Caco-2 (cell line): ENCODE data around the gene DDO. TPM values are rescaled to one million over a fixed set of nuclear protein-coding genes. Genes with fewer than 3 reads are reported as not detected.
A peak's percentile ranks its signal among the peaks of the same experiment; 100 is the strongest.

Experiments
- BruUV-seq: library from RNA; stranded (reverse); fragments of 400-500 nt; replicated peaks from 2 replicates; lab custom pipeline; 2021; lab: Mats Ljungman, UMichigan
- CTCF ChIA-PET: fragments of 300-600 bp; sonication (Branson Sonifier 250); formaldehyde crosslinking; loops from one replicate; lab custom pipeline; 2022; ENCODE audit warnings: antibody characterized with exemption; lab: Charles Lee
- POLR2A ChIA-PET: fragments of 300-600 bp; sonication (Branson Sonifier 250); formaldehyde crosslinking; loops from one replicate; lab custom pipeline; 2022; ENCODE audit warnings: antibody characterized with exemption; lab: Charles Lee
- DNase-seq, 2 experiments: peaks; one replicate each; pipeline versions ENCODE4 v3.0.0 to v3.0.0-alpha.2; 2020 to 2022
- H3K27me3 ChIP-seq: replicated peaks from 2 replicates; pipeline ENCODE4 v1.6.0; 2011; ENCODE audit warnings: low read length; ENCODE audit not compliant: control insufficient read depth, insufficient read depth
- H3K36me3 ChIP-seq: 2 replicates; pipeline ENCODE4 v1.5.1; 2011; ENCODE audit warnings: low read length; ENCODE audit not compliant: control insufficient read depth, insufficient read depth
- H3K4me1 ChIP-seq: fragments of 250-450 bp; sonication (Bioruptor Pico); 2 replicates; pipeline ENCODE4 v1.5.1; 2020; ENCODE audit warnings: mild to moderate bottlenecking
- H3K4me3 ChIP-seq: 2 replicates; pipeline ENCODE4 v1.5.1; 2011; ENCODE audit warnings: low read depth, mild to moderate bottlenecking, control low read depth, low read length
- H3K9me3 ChIP-seq: fragments of 250-450 bp; sonication (Bioruptor Pico); 2 replicates; pipeline ENCODE4 v1.5.1; 2020; ENCODE audit warnings: mild to moderate bottlenecking, moderate library complexity
- H3K27ac Mint-ChIP-seq: one replicate; pipeline ENCODE4 v1.8.0; 2022; ENCODE audit warnings: mixed read lengths; ENCODE audit not compliant: unreplicated experiment
- H3K27me3 Mint-ChIP-seq: one replicate; pipeline ENCODE4 v1.8.0; 2022; ENCODE audit warnings: mixed read lengths; ENCODE audit not compliant: insufficient read depth, unreplicated experiment
- H3K36me3 Mint-ChIP-seq: one replicate; pipeline ENCODE4 v1.8.0; 2022; ENCODE audit warnings: mild to moderate bottlenecking, mixed read lengths; ENCODE audit not compliant: insufficient read depth, unreplicated experiment
- H3K4me1 Mint-ChIP-seq: one replicate; pipeline ENCODE4 v1.8.0; 2022; ENCODE audit warnings: low read depth, mixed read lengths; ENCODE audit not compliant: unreplicated experiment
- H3K4me3 Mint-ChIP-seq: one replicate; pipeline ENCODE4 v1.8.0; 2022; ENCODE audit warnings: mild to moderate bottlenecking, moderate library complexity, mixed read lengths; ENCODE audit not compliant: unreplicated experiment
- H3K9me3 Mint-ChIP-seq: one replicate; pipeline ENCODE4 v1.8.0; 2022; ENCODE audit warnings: mixed read lengths; ENCODE audit not compliant: unreplicated experiment
- intact Hi-C: fragments of 100-400 bp; cut with micrococcal nuclease; formaldehyde crosslinking; loops from one replicate; pipeline ENCODE4 v1.10.0; 2022; ENCODE audit not compliant: unreplicated experiment
- total RNA-seq: library from RNA; stranded (reverse); gene quantifications from 2 replicates; pipeline ENCODE4 v1.2.3, GENCODE V29; 2022
- TF ChIP-seq, protein P1 (sequence below), 2 experiments: fragments of 200-600 bp in 1 of 2; IDR thresholded peaks; 1 replicate in 1 of 2; 2 replicates in 1 of 2; pipeline versions ENCODE4 v1.5.1 to v1.8.0; 2011 to 2022; ENCODE audit warnings: antibody characterized with exemption in 1 of 2, control low read depth in 1 of 2, inconsistent platforms in 1 of 2, low read depth in 1 of 2, low read length in 1 of 2, mild to moderate bottlenecking in 1 of 2, moderate library complexity in 1 of 2; ENCODE audit not compliant: insufficient read depth in 1 of 2, severe bottlenecking in 1 of 2, unreplicated experiment in 1 of 2

The DDO gene
- total RNA-seq, 1 experiment from 2014 or later = not detected

DNA sequence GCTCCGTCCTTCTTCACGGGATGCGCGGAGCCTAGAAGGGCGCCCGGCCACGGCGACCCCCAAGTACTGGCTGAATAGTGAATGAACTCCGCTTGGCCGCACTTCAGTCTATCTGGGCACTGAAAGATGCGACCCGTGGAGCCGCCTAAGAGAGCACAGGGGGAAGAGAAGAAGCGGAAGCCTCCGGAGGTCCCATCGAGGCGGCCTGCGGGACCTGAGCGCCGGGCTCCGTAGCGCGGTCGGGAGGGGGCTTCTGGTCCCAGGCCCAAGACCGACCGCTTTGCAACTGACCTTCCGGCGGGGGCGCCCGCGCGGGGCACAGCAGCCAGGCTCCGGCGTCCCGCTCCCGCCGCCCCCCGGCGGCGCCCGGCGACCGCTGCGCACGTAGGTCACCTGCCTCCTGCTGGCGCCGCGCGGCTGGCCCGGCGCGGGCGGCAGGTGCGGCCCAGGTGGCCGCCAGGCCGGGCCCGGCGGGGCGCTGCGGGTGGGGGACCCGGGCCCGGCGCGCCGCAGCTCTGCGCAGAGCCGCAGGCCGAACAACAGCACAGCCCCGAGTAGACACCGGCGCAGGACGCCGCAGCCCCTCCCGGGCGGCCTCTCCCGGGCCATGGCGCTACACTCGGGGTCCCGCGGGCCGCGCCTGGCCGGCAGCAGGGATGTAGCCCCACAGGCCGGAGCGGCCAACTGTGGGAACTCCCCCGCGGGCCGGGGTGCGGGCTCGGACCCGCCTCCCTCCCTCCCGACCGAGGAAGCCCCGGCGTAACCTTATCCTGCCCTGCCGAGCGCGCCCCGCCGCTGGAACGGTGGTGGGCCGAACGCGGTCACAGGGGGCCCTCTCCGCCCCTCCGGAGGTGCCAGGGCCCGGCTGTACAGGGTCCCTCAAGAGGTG is 57.5 kb downstream of the DDO start, which contains the start of gene METTL24:
Gene METTL24, minus strand, starts transcription at position 686 of the 889 bp plus-strand sequence. Its CDS starts 77 bp downstream, at position 609.
- H3K4me3 ChIP-seq = peak within 1 kb of the TSS; percentile 34
- H3K9me3 Mint-ChIP-seq = peaks cover 27% of the 10 kb centered on the region
- no peaks in the 10 kb centered on the region for H3K36me3 Mint-ChIP-seq
- H3K9me3 ChIP-seq = no peaks in the 10 kb centered on the region; the same call in 1 of the 2 replicates
- H3K27me3 ChIP-seq = no peaks in the 10 kb centered on the region
- peak in 1 of 2 experiments; percentile 50 for DNase-seq
- no TSS peak for BruUV-seq
- H3K27ac Mint-ChIP-seq = no peak within 1 kb of the TSS
- H3K4me1 Mint-ChIP-seq = peaks cover 28% of the 10 kb centered on the region
- TF ChIP-seq, protein P1, sequence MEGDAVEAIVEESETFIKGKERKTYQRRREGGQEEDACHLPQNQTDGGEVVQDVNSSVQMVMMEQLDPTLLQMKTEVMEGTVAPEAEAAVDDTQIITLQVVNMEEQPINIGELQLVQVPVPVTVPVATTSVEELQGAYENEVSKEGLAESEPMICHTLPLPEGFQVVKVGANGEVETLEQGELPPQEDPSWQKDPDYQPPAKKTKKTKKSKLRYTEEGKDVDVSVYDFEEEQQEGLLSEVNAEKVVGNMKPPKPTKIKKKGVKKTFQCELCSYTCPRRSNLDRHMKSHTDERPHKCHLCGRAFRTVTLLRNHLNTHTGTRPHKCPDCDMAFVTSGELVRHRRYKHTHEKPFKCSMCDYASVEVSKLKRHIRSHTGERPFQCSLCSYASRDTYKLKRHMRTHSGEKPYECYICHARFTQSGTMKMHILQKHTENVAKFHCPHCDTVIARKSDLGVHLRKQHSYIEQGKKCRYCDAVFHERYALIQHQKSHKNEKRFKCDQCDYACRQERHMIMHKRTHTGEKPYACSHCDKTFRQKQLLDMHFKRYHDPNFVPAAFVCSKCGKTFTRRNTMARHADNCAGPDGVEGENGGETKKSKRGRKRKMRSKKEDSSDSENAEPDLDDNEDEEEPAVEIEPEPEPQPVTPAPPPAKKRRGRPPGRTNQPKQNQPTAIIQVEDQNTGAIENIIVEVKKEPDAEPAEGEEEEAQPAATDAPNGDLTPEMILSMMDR (IDR thresholded peaks at IDR 0.05; ENCODE audit: insufficient read depth in 1 of 2, low read depth in 1 of 2, low read length in 1 of 2, severe bottlenecking in 1 of 2, unreplicated experiment in 1 of 2) = no peak
- H3K4me3 Mint-ChIP-seq = peak within 1 kb of the TSS; percentile 71
- CTCF ChIA-PET = no interaction called here
- intact Hi-C loops = no loop called here
- H3K27me3 Mint-ChIP-seq = peaks cover 3% of the 10 kb centered on the region
- peaks cover 23% of the 10 kb centered on the region for H3K4me1 ChIP-seq
- no peaks in the 10 kb centered on the region for H3K36me3 ChIP-seq
- POLR2A ChIA-PET = no interaction called here

DNA sequence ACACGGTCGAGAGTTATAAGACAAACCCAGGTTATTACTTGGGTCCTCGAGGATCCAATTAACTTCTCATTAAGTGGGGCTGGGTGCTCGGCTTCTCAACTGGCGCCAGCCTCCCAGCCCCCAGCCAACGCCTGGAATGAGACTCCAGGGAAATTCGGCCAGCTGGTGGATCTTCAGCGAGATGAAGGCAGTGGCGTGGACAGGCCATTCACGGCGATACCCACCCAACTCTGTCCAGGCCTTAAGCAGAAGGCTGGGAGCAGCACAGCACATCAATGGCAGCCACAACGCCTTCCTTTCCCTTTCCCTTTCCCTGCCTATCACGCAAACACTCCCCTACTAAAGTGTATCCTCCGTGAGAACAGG is 58.1 kb downstream of the DDO start:
- CTCF ChIA-PET = no interaction called here
- no peak overlapping the region for H3K27ac Mint-ChIP-seq

DNA sequence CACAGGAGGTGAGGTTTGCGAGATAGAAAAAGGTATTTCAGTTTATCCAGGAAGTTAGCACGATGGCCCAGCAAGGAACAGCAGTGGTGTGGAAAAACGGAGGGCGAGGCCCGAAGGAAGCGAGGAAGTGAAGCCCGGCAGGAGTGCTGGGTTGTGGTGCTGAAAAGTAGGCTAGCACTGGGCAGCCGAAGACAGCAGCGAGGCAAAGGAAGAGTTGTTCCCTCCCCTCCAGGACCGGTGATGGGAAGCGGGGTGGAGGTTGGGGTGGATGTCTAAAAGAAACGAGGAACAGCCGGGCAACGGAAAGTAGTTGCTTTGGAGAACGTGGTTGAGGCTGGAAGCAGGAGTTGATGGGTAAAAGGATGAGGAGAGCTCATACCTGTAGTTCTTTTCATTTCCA is 58.6 kb downstream of the DDO start:
- intact Hi-C loops = no loop called here

More for the DNA sequence above, 58.1 kb downstream of the DDO start:
- no peak for DNase-seq
- Mint-ChIP-seq H3K27me3 (peaks cover under 1% of the 10 kb centered on the region), H3K4me3 (peak overlapping the region; percentile 71), H3K4me1 (peaks cover 28% of the 10 kb centered on the region), H3K36me3 (no peaks in the 10 kb centered on the region), H3K9me3 (peaks cover 24% of the 10 kb centered on the region)
- TF ChIP-seq, protein P1 (IDR thresholded peaks at IDR 0.05; ENCODE audit: insufficient read depth in 1 of 2, low read depth in 1 of 2, low read length in 1 of 2, severe bottlenecking in 1 of 2, unreplicated experiment in 1 of 2) = no peak
- Histone ChIP-seq H3K27me3 (no peaks in the 10 kb centered on the region), H3K9me3 (no peaks in the 10 kb centered on the region), H3K4me1 (peaks cover 23% of the 10 kb centered on the region), H3K36me3 (no peaks in the 10 kb centered on the region), H3K4me3 (peak overlapping the region; percentile 34)
- BruUV-seq = no TSS peak
- POLR2A ChIA-PET = no interaction called here
- intact Hi-C loops = no loop called here

More for the DNA sequence above, 58.6 kb downstream of the DDO start:
- no TSS peak for BruUV-seq
- Histone ChIP-seq H3K9me3 (no peaks in the 10 kb centered on the region), H3K36me3 (no peaks in the 10 kb centered on the region), H3K27me3 (no peaks in the 10 kb centered on the region), H3K4me1 (peaks cover 23% of the 10 kb centered on the region), H3K4me3 (no peak overlapping the region)
- DNase-seq = no peak
- peaks cover 19% of the 10 kb centered on the region for H3K9me3 Mint-ChIP-seq
- H3K4me3 Mint-ChIP-seq = peak overlapping the region; percentile 71
- no peaks in the 10 kb centered on the region for H3K27me3 Mint-ChIP-seq
- ChIA-PET POLR2A (no interaction called here), CTCF (no interaction called here)
- H3K36me3 Mint-ChIP-seq = no peaks in the 10 kb centered on the region
- H3K4me1 Mint-ChIP-seq = peaks cover 28% of the 10 kb centered on the region
- H3K27ac Mint-ChIP-seq = peak overlapping the region; percentile 11
- TF ChIP-seq, protein P1 (IDR thresholded peaks at IDR 0.05; ENCODE audit: insufficient read depth in 1 of 2, low read depth in 1 of 2, low read length in 1 of 2, severe bottlenecking in 1 of 2, unreplicated experiment in 1 of 2) = no peak
